Measurements from ENCODE around the gene PRR7.

Gene PRR7

DNA sequence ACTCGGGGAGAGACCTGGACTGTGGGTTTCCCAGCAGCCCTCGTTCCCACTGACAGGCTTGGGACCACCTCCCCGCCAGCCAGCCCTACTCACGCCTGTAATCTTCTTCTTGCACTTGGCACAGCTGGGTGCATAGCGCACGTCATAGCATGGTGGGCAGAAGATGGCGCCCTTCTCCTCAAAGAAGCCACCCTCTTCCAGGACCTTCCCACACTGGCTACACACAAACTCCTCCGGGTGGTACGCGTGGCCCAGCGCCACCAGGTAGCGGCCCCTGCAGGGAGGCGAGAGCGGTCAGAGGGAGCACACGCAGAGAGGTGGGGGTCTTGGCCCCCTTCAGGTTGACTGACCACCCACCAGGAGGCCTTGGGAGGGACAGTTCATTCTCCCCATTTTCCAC, 41.4 kb downstream of the PRR7 start:
- H2AFZ ChIP-seq (ENCODE audit: low read length): no peak overlapping the region
- H3F3A ChIP-seq (ENCODE audit: insufficient read depth, low read length): no peaks in the 10 kb centered on the region
- H3K4me2 ChIP-seq (ENCODE audit: low read length): no peak overlapping the region
- no peaks in the 10 kb centered on the region for H3K9me2 ChIP-seq (ENCODE audit: low read depth, low read length)
- no peak overlapping the region for H3K27ac ChIP-seq (ENCODE audit: low read depth, low read length, poor library complexity, severe bottlenecking)
- H4K20me1 ChIP-seq (ENCODE audit: insufficient read depth, low read length): no peaks in the 10 kb centered on the region
- no peaks in the 10 kb centered on the region for H3K9me3 ChIP-seq (ENCODE audit: low read length)
- H3K79me2 ChIP-seq (ENCODE audit: insufficient read depth, low read length): no peaks in the 10 kb centered on the region
- no peak for TF ChIP-seq EZH2 (IDR thresholded peaks at IDR 0.05; ENCODE audit: borderline replicate concordance, low read length)
- TF ChIP-seq, protein P1, sequence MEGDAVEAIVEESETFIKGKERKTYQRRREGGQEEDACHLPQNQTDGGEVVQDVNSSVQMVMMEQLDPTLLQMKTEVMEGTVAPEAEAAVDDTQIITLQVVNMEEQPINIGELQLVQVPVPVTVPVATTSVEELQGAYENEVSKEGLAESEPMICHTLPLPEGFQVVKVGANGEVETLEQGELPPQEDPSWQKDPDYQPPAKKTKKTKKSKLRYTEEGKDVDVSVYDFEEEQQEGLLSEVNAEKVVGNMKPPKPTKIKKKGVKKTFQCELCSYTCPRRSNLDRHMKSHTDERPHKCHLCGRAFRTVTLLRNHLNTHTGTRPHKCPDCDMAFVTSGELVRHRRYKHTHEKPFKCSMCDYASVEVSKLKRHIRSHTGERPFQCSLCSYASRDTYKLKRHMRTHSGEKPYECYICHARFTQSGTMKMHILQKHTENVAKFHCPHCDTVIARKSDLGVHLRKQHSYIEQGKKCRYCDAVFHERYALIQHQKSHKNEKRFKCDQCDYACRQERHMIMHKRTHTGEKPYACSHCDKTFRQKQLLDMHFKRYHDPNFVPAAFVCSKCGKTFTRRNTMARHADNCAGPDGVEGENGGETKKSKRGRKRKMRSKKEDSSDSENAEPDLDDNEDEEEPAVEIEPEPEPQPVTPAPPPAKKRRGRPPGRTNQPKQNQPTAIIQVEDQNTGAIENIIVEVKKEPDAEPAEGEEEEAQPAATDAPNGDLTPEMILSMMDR (IDR thresholded peaks at IDR 0.05; ENCODE audit: low read length): peak; percentile 23; the same call in 1 of the 2 replicates
- H3K4me1 ChIP-seq (ENCODE audit: insufficient read depth, low read length, severe bottlenecking): peaks cover 27% of the 10 kb centered on the region
- no peaks in the 10 kb centered on the region for H3K27me3 ChIP-seq (ENCODE audit: insufficient read depth, low read length)
- H3K36me3 ChIP-seq (ENCODE audit: insufficient read depth, low read length): peaks cover 14% of the 10 kb centered on the region
- H3K9ac ChIP-seq (ENCODE audit: low read length): no peak overlapping the region
- H3K4me3 ChIP-seq (ENCODE audit: low read depth, low read length, poor library complexity, severe bottlenecking): no peak overlapping the region

DNA sequence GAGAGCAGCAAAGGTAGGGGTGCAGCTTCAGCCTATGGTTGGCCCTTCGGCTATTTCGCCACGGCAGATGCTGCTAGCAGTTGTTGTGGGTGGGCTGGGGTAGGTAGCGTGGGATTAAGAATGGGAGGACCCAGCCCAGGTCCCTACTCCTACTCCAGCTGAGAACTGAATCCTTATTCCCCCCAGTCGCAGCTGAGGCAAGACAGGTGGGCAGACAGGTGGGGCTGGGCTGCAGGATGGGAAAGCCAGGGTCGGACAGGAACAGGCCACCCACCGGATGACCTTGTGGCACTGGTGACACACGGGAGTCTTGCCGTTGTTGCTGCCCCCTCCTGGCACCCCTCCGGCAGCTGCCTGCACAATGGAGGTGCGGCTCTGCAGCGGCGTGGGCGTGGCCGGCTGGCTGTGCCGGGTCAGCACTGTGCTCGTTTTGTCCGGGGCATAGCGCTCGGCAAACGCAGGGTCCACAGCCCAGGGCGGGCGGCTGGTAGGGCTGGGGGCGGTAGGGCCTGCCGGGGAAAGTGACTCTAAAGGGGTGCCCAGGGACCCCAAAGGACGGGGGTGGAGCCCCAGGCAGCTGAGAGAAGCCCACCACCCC, 42.6 kb downstream of the PRR7 start:
- H3K9me2 ChIP-seq (ENCODE audit: low read depth, low read length): no peaks in the 10 kb centered on the region
- H3K9me3 ChIP-seq (ENCODE audit: low read length): no peaks in the 10 kb centered on the region
- peaks cover 14% of the 10 kb centered on the region for H3K36me3 ChIP-seq (ENCODE audit: insufficient read depth, low read length)
- peak overlapping the region; percentile 72 for H3K27ac ChIP-seq (ENCODE audit: low read depth, low read length, poor library complexity, severe bottlenecking)
- H3K4me2 ChIP-seq (ENCODE audit: low read length): peak overlapping the region; percentile 55
- H3K79me2 ChIP-seq (ENCODE audit: insufficient read depth, low read length): no peaks in the 10 kb centered on the region
- H2AFZ ChIP-seq (ENCODE audit: low read length): no peak overlapping the region
- TF ChIP-seq EZH2 (IDR thresholded peaks at IDR 0.05; ENCODE audit: borderline replicate concordance, low read length): no peak
- TF ChIP-seq, protein P1 (IDR thresholded peaks at IDR 0.05; ENCODE audit: low read length): peak; percentile 70
- H3K9ac ChIP-seq (ENCODE audit: low read length): peak overlapping the region; percentile 33; the same call in 1 of the 2 replicates
- H3K4me3 ChIP-seq (ENCODE audit: low read depth, low read length, poor library complexity, severe bottlenecking): peak overlapping the region; percentile 33
- no peaks in the 10 kb centered on the region for H3K27me3 ChIP-seq (ENCODE audit: insufficient read depth, low read length)
- H3F3A ChIP-seq (ENCODE audit: insufficient read depth, low read length): no peaks in the 10 kb centered on the region
- peaks cover 31% of the 10 kb centered on the region for H3K4me1 ChIP-seq (ENCODE audit: insufficient read depth, low read length, severe bottlenecking)
- H4K20me1 ChIP-seq (ENCODE audit: insufficient read depth, low read length): no peaks in the 10 kb centered on the region

DNA sequence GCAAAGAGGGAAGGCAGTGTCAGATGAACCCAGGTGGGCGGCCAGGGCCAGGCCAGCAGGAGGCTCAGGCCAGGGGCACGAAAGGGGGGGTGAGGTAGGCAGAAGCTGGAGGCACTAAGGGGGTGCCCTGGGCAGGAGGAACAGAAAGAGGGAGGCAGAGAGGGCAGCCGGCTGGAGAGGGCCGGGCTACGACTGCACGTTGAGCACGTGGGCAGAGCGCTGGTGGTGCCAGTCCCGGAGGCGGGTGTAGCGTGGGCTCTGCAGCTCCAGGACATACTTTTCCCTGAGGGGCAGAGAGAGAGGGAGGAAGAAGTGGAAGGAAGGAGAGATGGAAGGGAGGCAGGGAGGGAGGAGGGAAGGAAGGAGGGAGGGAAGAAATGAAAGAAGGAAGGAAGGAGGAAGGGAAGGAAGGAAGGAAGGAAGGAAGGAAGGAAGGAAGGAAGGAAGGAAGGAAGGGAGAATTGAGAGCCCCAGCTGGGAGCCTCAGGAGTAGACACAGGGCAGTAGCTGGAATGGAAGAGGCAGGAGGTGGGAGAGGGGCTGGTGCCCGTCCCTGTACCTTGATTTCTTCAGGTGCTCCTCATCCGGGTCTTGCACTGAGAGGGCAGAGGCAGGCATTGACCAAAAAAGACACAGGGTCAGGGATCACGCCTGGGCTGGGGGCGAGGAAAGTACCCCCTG, 43.8 kb downstream of the PRR7 start:
- no peaks in the 10 kb centered on the region for H4K20me1 ChIP-seq (ENCODE audit: insufficient read depth, low read length)
- peaks cover 14% of the 10 kb centered on the region for H3K36me3 ChIP-seq (ENCODE audit: insufficient read depth, low read length)
- no peaks in the 10 kb centered on the region for H3F3A ChIP-seq (ENCODE audit: insufficient read depth, low read length)
- TF ChIP-seq, protein P1 (IDR thresholded peaks at IDR 0.05; ENCODE audit: low read length): no peak
- no peak for TF ChIP-seq EZH2 (IDR thresholded peaks at IDR 0.05; ENCODE audit: borderline replicate concordance, low read length)
- H3K4me1 ChIP-seq (ENCODE audit: insufficient read depth, low read length, severe bottlenecking): peaks cover 44% of the 10 kb centered on the region
- no peak overlapping the region for H2AFZ ChIP-seq (ENCODE audit: low read length)
- H3K79me2 ChIP-seq (ENCODE audit: insufficient read depth, low read length): no peaks in the 10 kb centered on the region
- H3K9me2 ChIP-seq (ENCODE audit: low read depth, low read length): no peaks in the 10 kb centered on the region
- peak overlapping the region; percentile 72 for H3K27ac ChIP-seq (ENCODE audit: low read depth, low read length, poor library complexity, severe bottlenecking)
- H3K27me3 ChIP-seq (ENCODE audit: insufficient read depth, low read length): no peaks in the 10 kb centered on the region
- no peaks in the 10 kb centered on the region for H3K9me3 ChIP-seq (ENCODE audit: low read length)
- peak overlapping the region; percentile 33 for H3K4me3 ChIP-seq (ENCODE audit: low read depth, low read length, poor library complexity, severe bottlenecking)
- H3K9ac ChIP-seq (ENCODE audit: low read length): peak overlapping the region; percentile 7; the same call in 1 of the 2 replicates
- H3K4me2 ChIP-seq (ENCODE audit: low read length): peak overlapping the region; percentile 55; the same call in 1 of the 2 replicates
